H1 (cell line): ENCODE results near the gene TIMELESS.

ENCODE experiments used
- EP300 ChIP-seq, 2 experiments: IDR thresholded peaks; 1 replicate in 1 of 2; 2 replicates in 1 of 2; pipeline ENCODE4 v1.6.1; 2011 to 2012; ENCODE audit warnings: low read depth in 2 of 2, low read length in 2 of 2, mild to moderate bottlenecking in 2 of 2, borderline replicate concordance in 1 of 2, inconsistent platforms in 1 of 2, moderate library complexity in 1 of 2
- POLR2A ChIP-seq, 2 experiments: IDR thresholded peaks; 1 replicate in 1 of 2; 2 replicates in 1 of 2; pipeline ENCODE4 v1.6.1; 2011; ENCODE audit warnings: low read depth in 2 of 2, low read length in 2 of 2, mild to moderate bottlenecking in 2 of 2; ENCODE audit errors: control extremely low read depth in 1 of 2
- TBP ChIP-seq: IDR thresholded peaks from 2 replicates; pipeline ENCODE4 v1.6.1; 2011; ENCODE audit warnings: low read depth, low read length, improper control_type of control experiment

GRCh38 chr12:56431288-56431687 lies 17.9 kb downstream of the TIMELESS start:
- TF ChIP-seq TBP (no peak), POLR2A (IDR thresholded peaks at IDR 0.05; ENCODE audit: control extremely low read depth in 1 of 2, low read depth in 2 of 2, low read length in 2 of 2) (no peak), EP300 (IDR thresholded peaks at IDR 0.05; ENCODE audit: borderline replicate concordance in 1 of 2, low read depth in 2 of 2, low read length in 2 of 2) (no peak)
